ENCODE data around the gene CACNG7. TPM values are rescaled to one million over a fixed set of nuclear protein-coding genes. Genes with fewer than 3 reads are reported as not detected.

CACNG7 gene, protein sequence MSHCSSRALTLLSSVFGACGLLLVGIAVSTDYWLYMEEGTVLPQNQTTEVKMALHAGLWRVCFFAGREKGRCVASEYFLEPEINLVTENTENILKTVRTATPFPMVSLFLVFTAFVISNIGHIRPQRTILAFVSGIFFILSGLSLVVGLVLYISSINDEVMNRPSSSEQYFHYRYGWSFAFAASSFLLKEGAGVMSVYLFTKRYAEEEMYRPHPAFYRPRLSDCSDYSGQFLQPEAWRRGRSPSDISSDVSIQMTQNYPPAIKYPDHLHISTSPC
- 22.1 and 22.7 TPM in 2 replicates for total RNA-seq (2021)
- long read RNA-seq: 0 reads

DNA sequence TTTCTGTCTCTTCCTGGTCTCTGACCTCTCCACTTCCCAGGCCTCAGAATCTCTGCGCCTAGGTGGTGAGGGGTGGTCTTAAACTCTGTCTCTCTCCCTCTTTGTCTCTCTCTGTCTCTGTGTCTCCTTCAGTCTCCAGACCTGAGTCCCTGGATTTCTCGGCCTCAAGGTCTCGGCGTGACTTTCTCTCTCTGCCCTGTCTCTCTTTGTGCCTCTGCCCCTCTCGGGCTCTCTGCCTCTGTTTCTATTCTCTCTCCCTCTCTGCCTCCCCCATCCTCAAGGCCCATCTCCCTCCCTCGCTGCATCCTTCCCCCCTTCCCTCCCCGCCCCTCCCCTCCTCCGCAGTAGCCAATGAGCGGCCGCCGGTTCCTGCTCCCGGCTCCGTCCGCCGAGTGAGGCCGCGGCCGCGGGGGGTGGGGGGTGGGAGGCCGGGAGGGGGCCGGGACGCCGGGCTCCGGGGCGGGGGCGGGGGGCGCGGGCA, at the start of gene CACNG7:
Gene CACNG7 (plus strand): TSS at position 344 of the 481 bp plus-strand sequence. CDS start 3,554 bp downstream, outside the sequence.
- Histone ChIP-seq H3K79me2 (ENCODE audit: insufficient read depth, low read length) (no peaks in the 10 kb centered on the region), H3K23me2 (ENCODE audit: insufficient read length, low read depth, low read length, poor library complexity, severe bottlenecking) (peaks cover 28% of the 10 kb centered on the region), H3K4ac (ENCODE audit: low read depth, low read length) (no peak within 1 kb of the TSS; the same call in 1 of the 2 replicates), H3K9ac (ENCODE audit: extremely low read depth, insufficient read length, low read length) (peak within 1 kb of the TSS; percentile 56), H2BK20ac (ENCODE audit: low read depth, low read length, poor library complexity, severe bottlenecking) (no peak within 1 kb of the TSS), H3K27me3 (ENCODE audit: insufficient read depth, low read length) (peaks cover 3% of the 10 kb centered on the region; the same call in 1 of the 2 replicates), H3K23ac (ENCODE audit: insufficient read length, low read depth, low read length) (no peak within 1 kb of the TSS), H3K9me3 (ENCODE audit: control insufficient read depth, low read depth, low read length) (no peaks in the 10 kb centered on the region), H2AK5ac (ENCODE audit: insufficient read length, low read length) (no peak within 1 kb of the TSS), H4K91ac (ENCODE audit: insufficient read length, low read depth, low read length) (no peak within 1 kb of the TSS), H4K20me1 (ENCODE audit: control insufficient read depth, insufficient read depth, insufficient read length) (no peaks in the 10 kb centered on the region), H3K79me1 (ENCODE audit: insufficient read depth, low read depth, low read length, poor library complexity, severe bottlenecking) (no peaks in the 10 kb centered on the region), H3K56ac (ENCODE audit: insufficient read length, low read depth, low read length) (no peak within 1 kb of the TSS), H3K14ac (ENCODE audit: insufficient read depth, low read length) (peak within 1 kb of the TSS; percentile 21), H3K4me2 (ENCODE audit: insufficient read depth, insufficient read length, low read length) (peak within 1 kb of the TSS; percentile 95), H2BK12ac (ENCODE audit: insufficient read length, low read depth, low read length) (no peak within 1 kb of the TSS), H3K27ac (ENCODE audit: insufficient read length, low read depth, low read length) (no peak within 1 kb of the TSS), H2BK5ac (ENCODE audit: insufficient read length, low read length) (no peak within 1 kb of the TSS), H2BK120ac (ENCODE audit: low read depth, low read length, poor library complexity, severe bottlenecking) (no peak within 1 kb of the TSS), H3K4me1 (ENCODE audit: insufficient read depth, low read length) (peaks cover 4% of the 10 kb centered on the region; the same call in 1 of the 2 replicates), H3T11ph (ENCODE audit: low read length) (no peak within 1 kb of the TSS), H4K5ac (ENCODE audit: insufficient read length, low read depth, low read length) (no peak within 1 kb of the TSS), H2BK15ac (ENCODE audit: low read depth, low read length) (no peak within 1 kb of the TSS), H4K8ac (replicated peaks; ENCODE audit: insufficient read length, low read depth, low read length) (no peak within 1 kb of the TSS), H2AFZ (ENCODE audit: low read length) (no peak within 1 kb of the TSS), H3K18ac (ENCODE audit: insufficient read length, low read depth, low read length) (peak within 1 kb of the TSS; percentile 70)
- Mint-ChIP-seq H3K4me3 (peak within 1 kb of the TSS; percentile 71 to 91), H3K27ac (peak within 1 kb of the TSS; percentile 12 to 90 (median 82); a peak in 6 of 7 replicates), H3K36me3 (ENCODE audit: insufficient read depth in 1 of 3, low read depth in 3 of 3) (peaks cover 0 to 5% (median 5%) of the 10 kb centered on the region in 3 experiments; a peak in 5 of 7 replicates), H3K9me3 (no peaks in the 10 kb centered on the region), H3K4me1 (peaks cover 34 to 53% of the 10 kb centered on the region in 2 experiments), H3K27me3 (ENCODE audit: low read depth) (peaks cover 81% of the 10 kb centered on the region)
- no peak for TF ChIP-seq CTCF (conservative IDR thresholded peaks at IDR 0.05)
- WGBS (ENCODE audit: extremely low coverage, insufficient read length, low lambda C conversion rate): no CpG with 5 or more reads among the region's 28 CpGs
- peak; percentile 66 for DNase-seq
